T-helper 2 cell (primary cell): ENCODE results near the gene SLC25A30.
"Not testable (repeated sequence)": the region's sequence is repeated elsewhere in the genome, so short reads cannot be mapped to it uniquely, and the experiment has no call there.

Experiments
- DNase-seq, 5 experiments: peaks; one replicate each; pipeline versions ENCODE4 v3.0.0 to v3.0.0-alpha.2; 2012 to 2022

The SLC25A30 gene

DNA sequence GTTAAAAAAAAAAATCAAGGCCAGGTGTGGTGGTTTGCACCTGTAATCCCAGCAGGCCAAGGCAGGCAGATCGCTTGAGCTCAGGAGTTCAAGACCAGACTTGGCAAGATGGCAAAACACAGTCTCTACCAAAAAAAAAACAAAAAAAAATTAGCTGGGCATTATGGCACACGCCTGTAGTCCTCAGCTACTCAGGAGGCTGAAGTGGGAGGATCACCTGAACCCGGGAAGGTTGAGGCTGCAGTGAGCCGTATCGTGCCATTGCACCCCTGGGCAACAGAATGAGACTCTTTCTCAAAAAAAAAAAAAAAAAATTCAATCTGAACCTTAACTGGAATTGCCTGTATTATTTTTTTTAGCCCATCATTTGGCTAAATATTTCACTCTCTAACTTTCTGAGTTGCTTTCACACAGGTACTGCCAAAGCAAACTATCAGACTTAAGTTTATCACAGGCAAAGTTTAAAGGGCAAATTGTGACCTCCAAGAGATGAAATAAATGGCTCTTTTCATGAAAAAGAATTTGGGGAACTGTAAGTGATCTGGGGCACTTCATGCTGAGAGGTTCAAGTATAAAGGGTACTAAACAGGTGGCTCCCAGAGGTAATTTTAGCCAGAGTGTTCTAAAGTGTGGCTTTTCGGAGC, 14.7 kb upstream of the SLC25A30 start:
- no peak for DNase-seq

DNA sequence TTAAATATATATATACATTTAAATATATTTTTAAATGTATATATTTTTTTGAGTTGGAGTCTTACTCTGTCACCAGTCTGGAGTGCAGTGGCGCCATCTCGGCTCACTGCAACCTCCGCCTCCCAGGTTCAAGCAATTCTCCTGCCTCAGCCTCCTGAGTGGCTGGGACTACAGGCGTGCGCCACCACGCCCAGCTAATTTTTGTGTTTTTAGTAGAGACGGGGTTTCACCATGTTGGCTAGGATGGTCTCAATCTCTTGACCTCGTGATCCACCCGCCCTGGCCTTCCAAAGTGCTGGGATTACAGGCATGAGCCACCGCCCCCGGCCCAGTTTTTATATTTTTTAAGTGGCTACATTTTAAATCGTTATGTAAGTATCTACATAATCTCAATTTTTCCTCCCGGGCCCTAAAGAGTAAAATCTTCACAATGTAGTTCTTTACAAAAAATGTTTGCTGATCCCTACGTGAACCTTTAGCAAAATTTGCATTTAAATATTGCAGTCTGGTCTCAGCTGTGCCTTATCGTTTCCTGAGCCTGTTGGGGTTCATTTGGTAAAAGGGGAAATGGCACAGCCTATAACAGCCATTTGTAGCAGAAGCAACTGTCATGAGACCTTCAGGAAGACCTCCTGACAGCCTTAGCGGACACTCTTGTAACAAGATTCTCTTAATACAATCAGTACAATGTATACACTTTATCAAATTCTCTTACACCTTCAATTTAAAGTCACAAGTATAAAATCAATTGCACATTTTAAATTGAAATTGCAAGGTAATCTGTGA, 8.1 kb upstream of the SLC25A30 start:
- DNase-seq = not testable (repeated sequence)

DNA sequence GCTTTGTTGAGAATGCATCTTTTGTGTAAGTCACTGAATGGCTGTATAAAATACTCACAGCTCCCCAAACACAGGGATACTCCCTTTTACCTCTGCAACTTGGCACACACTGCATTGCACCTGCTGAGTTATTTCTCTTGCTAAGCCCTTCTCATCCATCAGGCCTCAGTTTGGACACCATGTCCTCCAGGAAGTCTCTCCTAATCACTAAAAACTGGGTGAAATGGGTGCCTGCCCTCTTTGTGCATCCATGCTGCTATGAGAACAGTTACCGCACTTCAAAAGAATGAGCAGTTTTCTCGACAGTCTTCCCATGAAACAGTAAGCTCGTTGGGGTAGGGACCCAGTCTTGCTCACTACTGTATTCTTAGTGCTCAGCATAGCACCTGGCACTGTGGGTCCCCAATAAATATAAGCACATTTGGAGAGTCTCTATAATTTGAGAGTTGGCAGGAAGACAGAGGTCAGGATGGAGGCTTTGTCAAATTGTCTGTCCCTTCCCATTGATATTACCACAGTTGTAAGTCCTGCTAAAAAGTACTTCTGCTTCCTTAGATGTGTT, 4.6 kb upstream of the SLC25A30 start:
- DNase-seq = no peak

- no peak for DNase-seq
Observed at GRCh38 chr13:45419945-45420344, 1.8 kb upstream of the SLC25A30 start.

- not testable (repeated sequence) for DNase-seq
Observed at GRCh38 chr13:45419389-45419788, 1.2 kb upstream of the SLC25A30 start.

DNA sequence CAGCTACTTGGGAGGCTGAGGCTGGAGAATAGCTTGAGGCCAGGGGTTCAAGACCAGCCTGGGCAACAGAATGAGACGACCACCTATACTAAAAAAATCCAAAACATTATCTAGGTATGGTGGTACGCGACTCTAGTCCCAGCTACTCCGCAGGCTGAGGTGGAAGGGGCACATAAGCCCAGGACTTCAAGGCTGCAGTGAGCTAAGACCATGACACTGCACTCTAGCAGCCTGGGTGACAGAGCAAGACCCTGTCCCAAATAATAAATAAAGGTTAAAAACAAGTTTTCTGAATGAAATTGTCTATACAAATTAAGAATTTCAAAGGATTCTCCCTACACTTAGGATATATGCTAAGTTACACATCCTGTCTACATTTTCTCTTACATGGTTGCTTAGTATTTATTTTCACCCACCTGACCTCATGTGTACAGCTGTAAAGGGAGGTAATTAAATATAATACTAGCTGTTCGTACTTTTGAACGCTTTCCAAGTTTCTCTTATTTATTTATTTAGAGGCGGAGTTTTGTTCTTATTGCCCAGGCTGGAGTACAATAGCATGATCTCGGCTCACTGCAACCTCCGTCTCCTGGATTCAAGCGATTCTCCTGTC, 1.6 kb downstream of the SLC25A30 start:
- DNase-seq = no peak

DNA sequence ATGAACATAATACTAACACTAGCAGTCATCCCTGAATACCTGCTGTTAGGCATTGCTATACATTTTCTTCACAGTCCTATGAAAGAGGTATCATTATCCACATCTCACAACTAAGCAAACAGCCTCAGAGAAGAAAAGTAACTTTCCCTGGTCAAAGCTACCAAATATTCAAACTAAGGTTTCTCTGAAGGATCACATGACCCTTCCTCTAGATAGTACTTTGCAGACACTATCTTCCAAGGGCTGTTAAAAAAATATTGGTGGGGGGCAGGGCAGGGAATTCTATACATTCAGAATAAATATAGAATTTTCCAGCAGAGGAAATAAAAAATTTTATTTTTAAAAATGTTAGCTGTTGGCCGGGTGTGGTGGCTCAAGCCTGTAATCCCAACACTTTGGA, 3.1 kb downstream of the SLC25A30 start:
- DNase-seq = no peak

DNA sequence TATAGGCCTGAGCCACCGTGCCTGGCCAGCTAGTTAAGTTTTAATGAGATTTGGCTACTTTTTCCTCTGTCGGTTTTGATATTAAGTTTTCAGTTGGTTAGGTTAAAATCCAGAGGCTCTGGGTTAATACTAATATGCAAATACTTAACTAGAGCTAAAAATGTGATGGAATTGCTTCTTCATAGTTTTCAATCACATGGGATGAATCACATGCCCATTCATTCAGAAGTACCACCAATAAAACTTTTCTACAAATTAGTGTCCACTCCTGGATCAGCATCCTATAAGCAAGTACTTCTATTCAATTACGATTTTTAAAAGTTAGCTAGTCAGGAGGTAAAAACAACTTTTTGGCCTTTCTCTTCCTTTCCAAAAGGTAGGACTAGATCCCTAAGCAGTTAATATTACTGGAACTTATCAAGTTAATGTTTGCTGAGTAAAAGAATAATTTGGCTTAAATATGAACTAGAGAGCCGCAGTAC, 4.3 kb downstream of the SLC25A30 start:
- no peak for DNase-seq

DNA sequence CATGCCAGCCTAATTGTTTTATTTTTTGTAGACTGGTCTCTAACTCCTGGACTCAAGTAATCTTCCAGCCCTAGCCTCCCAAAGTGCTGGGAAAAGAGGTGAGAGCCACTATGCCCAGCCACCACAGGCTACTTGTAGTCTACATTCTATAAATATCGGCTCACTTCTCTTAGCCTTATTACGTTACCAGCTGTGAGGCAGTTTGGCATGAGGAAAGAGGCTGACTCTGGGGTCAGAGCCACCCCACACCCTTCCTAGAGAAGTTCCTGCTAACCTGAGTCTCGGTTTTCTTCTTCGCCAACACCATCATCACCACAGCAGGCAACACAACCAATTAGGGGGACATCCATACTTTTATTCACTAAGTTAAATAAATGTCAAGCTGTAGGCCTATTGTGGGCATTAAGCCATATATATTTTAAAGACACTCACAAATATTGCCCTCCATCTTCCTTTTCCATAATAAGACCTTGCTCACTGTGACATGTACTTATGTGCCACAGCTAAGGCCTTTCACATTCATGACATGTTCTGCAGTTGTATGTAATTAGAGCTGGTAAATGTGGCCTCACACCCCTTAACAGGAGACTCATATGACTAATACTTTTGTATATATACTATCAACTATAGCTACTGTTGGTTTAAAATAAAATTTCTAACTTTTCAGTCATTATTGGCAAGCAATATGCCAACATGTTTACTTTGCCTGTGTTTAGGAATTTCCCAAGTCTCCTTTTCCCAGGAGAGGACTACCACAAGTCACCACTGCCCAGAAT, 5.7 kb downstream of the SLC25A30 start:
- no peak for DNase-seq

GRCh38 chr13:45411631-45412030, 6.5 kb downstream of the SLC25A30 start:
- no peak for DNase-seq

- no peak for DNase-seq
Observed at GRCh38 chr13:45411221-45411620, 7.0 kb downstream of the SLC25A30 start.

GRCh38 chr13:45410466-45410865, 7.7 kb downstream of the SLC25A30 start:
- DNase-seq = no peak

DNA sequence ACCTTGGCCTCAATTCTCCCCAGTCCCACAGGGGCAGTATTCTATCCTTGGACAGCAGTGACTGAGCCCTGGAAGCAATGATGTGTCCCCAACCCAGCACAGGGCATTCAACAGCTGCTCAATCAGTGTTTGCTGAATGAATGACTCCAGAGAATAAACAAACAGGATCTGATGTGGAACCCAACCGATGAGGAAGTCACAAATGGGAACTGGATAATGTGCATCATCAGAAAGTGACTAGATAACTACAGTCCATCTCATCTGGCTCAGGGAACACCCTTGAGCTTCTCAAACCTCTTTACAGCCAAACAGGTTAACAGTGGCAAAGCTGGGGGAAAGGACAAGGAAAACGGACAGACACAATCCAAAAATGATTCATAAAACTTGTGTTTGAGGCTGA, 8.2 kb downstream of the SLC25A30 start:
- DNase-seq = no peak

DNA sequence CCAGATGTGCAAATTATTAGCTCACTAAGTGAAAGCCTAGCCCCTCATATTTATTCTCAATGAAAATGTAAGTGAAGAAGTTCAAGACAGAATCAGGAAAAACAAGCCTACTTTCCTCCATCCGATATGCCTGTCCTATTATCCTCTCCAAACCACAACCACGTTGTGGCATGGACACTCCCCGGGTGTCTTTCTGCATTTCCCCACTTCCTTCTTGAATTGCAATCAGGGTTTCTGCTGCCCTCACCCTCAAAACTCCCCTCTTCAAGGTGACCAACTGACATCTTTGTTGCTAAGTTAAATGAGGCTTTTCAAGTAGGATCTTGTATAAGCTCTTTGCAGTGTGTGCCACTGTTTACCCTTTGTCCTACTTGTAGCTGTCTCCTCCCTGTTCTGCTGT, 11.8 kb downstream of the SLC25A30 start:
- DNase-seq = no peak

DNA sequence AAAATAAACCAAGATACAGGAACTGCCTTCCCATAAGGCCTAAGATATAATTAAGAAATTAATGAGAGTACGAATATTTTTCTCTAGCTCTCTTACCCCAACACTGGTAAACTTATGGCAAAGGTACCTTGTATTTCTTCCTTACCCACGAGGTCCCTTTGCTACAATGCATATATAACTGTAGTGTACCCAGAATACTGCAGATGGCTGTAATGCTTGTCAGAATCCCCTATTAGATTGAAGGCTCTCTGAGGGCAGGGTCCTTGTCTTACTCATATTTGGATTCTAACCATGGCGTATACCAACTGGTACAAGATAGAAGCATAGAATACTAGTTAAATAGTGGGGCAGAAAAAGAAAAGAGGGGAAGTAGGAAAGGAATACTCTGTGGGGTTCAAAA, 15.1 kb downstream of the SLC25A30 start:
- DNase-seq = no peak

DNA sequence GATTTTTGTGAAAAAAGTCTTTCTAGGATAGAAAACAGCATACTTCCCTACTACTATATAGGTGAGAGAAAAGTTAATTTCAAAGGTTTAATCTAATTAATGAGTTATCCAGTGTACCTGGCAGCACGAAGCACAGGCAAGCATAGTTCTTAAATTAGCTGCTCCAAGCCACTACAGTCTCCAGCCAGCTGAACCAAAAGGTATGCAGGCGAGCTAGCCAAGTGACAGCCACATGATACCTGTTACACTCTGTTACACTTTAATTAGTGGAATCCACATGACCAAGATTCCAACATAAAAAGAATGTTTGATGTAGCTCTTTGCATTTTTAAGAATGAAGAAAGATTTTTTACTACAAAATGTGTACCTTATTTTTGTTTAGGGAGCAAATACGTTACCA, 15.5 kb downstream of the SLC25A30 start:
- no peak for DNase-seq

DNA sequence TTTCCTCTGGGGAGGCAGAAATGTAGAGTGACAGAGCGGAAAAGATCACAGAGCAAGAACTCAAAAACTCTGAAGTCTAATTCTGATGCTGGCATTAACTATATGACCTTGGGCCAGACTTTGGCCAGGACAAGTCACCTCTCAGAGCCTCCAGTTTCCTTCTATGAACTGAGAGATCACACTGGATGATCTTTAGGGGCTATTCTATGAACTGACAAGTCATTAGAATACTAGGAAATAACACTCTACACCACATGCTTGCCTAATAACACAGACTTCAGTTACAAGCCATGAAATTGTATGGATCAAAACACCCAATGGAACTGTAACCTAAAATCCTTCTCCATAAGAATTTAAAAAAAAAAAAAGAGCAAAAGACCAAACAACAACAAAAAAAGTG, 16.9 kb downstream of the SLC25A30 start:
- no peak for DNase-seq

DNA sequence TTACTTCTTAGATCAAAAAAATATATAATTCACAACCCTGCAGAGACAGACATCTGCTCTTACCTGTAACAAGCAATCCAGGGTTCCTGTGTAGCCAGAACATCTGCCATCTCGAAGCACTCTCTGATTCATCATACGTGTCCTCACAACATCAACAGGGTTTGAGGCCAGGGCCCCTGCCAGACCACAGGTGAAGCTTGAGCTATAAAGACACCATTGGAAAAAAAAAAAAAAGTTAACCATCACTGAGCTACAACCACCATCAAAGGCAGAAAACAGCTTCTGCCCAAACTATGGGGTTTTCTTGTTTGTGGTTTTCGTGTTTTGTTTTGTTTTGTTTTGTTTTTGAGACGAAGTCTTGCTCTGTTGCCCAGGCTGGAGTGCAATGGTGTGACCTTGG, 19.3 kb downstream of the SLC25A30 start:
- peak in 4 of 5 experiments; percentile 7 to 91 (median 41) for DNase-seq

DNA sequence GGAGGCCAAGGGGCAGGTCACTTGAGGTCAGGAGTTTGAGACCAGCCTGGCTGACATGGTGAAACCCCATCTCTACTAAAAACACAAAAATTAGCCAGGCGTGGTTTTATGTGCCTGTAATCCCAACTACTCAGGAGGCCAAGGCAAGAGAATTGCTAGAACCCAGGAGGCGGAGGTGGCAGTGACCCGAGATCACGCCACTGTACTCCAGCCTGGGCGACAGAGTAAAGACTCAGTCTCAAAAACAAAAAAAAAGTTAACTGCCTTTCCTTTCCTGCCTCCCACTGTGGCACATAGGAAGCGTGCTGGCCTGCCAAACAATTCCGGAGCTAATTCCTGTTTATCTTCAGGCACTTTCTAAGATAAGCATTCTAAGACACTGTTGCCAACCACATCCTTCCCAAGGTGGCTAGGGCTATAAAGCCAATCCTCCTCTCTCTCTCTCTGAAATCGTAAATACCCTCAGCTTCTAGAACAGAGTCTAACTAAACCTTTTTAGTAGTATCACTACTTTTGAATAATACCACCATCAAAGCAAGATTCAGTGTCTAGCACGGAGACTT, 21.6 kb downstream of the SLC25A30 start:
- peak in 1 of 5 experiments; percentile 33 for DNase-seq

- peak in 2 of 5 experiments; percentile 14 to 30 for DNase-seq
Observed at GRCh38 chr13:45393941-45394570, 24.1 kb downstream of the SLC25A30 start.

DNA sequence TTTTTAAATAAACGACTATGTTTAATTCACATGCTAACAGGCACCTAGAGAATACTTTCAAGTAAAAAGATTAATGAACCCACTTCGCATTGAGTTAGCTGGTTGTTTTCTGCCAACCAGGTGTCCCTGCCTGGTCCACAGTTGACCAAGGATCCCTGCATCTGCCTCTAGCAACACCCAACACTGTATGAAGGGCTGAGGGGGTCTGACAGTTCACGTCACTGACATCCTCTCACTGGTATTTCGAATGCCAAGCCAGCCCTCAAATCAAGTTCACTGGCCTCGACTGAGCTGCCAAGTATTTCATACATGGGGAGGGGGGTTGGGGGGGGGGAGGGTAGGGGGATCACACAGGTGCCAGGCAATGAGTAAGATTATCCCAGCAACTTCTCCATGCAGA, 25.4 kb downstream of the SLC25A30 start:
- DNase-seq = no peak

DNA sequence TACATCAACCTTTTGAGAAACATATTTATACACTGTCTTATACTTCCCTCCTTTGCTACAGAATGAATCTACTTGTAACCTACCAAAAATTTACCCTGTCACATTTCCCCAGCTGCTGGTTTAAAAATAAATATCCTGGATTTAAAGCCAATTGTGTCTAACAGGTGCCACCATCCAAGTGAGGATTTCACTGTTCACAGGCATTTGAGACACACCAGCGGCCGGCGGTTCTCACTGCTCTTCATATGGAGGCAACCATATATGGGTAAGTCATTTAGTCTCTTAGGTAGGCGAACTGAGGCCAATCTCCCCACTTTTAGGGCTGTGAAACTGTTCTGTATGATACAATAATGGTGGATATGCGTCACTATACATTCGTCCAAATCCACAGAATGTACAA, 26.2 kb downstream of the SLC25A30 start:
- no peak for DNase-seq
